ENCODE data around the gene PPP1R11.

Gene PPP1R11

GRCh38 chr6:30102970-30103871 is 36.2 kb downstream of the PPP1R11 start:
- Histone ChIP-seq H3K4me3 (ENCODE audit: insufficient read depth in 1 of 2, low read depth in 1 of 2, low read length in 2 of 2) (peak overlapping the region; percentile 22 to 76), H3K27me3 (ENCODE audit: control insufficient read depth in 1 of 2, insufficient read depth in 1 of 2, low read length in 2 of 2) (peaks cover 56 to 72% of the 10 kb centered on the region in 2 experiments), H3K4me1 (ENCODE audit: control insufficient read depth, insufficient read depth, low read depth, low read length) (peaks cover 24% of the 10 kb centered on the region), H3K36me3 (ENCODE audit: control insufficient read depth in 1 of 2, insufficient read depth in 2 of 2, low read depth in 1 of 2, low read length in 2 of 2) (no peaks in the 10 kb centered on the region), H4K8ac (ENCODE audit: low read length) (no peak overlapping the region), H3K14ac (ENCODE audit: low read length in 2 of 2) (no peak overlapping the region), H3K18ac (ENCODE audit: low read depth in 1 of 2, low read length in 2 of 2) (no peak overlapping the region), H3K23ac (ENCODE audit: low read length in 2 of 2) (no peak overlapping the region), H3K79me1 (replicated peaks; ENCODE audit: low read length, poor library complexity, severe bottlenecking) (no peaks in the 10 kb centered on the region), H2BK12ac (ENCODE audit: low read length in 2 of 2) (no peak overlapping the region), H3K9me3 (ENCODE audit: control insufficient read depth, low read length) (no peaks in the 10 kb centered on the region), H3K4ac (ENCODE audit: low read depth in 1 of 2, low read length in 2 of 2) (no peak overlapping the region), H3K27ac (ENCODE audit: low read length, poor library complexity, severe bottlenecking) (no peak overlapping the region), H2AFZ (ENCODE audit: low read depth, low read length) (peak overlapping the region; percentile 15), H2BK120ac (ENCODE audit: low read depth, low read length) (no peak overlapping the region), H3K9ac (ENCODE audit: low read length) (peak overlapping the region; percentile 86), H2AK5ac (ENCODE audit: low read length, severe bottlenecking) (no peak overlapping the region), H2BK15ac (ENCODE audit: low read depth, poor library complexity, severe bottlenecking) (no peak overlapping the region), H2BK5ac (ENCODE audit: low read depth, low read length, poor library complexity, severe bottlenecking) (no peak overlapping the region), H4K91ac (ENCODE audit: low read length) (no peak overlapping the region), H3K4me2 (ENCODE audit: low read length, poor library complexity, severe bottlenecking) (peak overlapping the region; percentile 71)
- WGBS = 6% methylated on average over 32 of the region's 36 CpGs
- peak; percentile 87 for DNase-seq

DNA sequence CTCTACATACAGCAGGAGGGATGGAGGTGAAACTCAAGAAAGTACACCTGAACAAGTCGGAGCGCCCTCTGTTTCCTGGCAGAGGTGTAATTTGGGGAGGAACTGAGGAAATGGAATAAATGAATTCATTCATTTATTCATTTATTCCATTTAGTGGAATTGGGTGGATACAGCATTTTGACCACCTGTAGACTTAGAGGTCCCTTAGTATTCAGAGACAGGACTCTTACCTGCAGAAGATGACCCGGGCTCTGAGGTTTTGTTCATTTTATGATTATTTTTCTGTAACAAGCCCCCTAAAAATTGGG is 36.8 kb downstream of the PPP1R11 start:
- Histone ChIP-seq H3K36me3 (ENCODE audit: control insufficient read depth in 1 of 2, insufficient read depth in 2 of 2, low read depth in 1 of 2, low read length in 2 of 2) (no peaks in the 10 kb centered on the region), H2BK5ac (ENCODE audit: low read depth, low read length, poor library complexity, severe bottlenecking) (no peak overlapping the region), H2AFZ (ENCODE audit: low read depth, low read length) (no peak overlapping the region), H2BK120ac (ENCODE audit: low read depth, low read length) (no peak overlapping the region), H3K79me1 (replicated peaks; ENCODE audit: low read length, poor library complexity, severe bottlenecking) (no peaks in the 10 kb centered on the region), H2BK12ac (ENCODE audit: low read length in 2 of 2) (no peak overlapping the region), H4K91ac (ENCODE audit: low read length) (no peak overlapping the region), H2AK5ac (ENCODE audit: low read length, severe bottlenecking) (no peak overlapping the region), H3K4me2 (ENCODE audit: low read length, poor library complexity, severe bottlenecking) (peak overlapping the region; percentile 71), H3K23ac (ENCODE audit: low read length in 2 of 2) (no peak overlapping the region), H3K4me3 (ENCODE audit: insufficient read depth in 1 of 2, low read depth in 1 of 2, low read length in 2 of 2) (peak overlapping the region in 1 of 2 experiments; percentile 76), H3K18ac (ENCODE audit: low read depth in 1 of 2, low read length in 2 of 2) (no peak overlapping the region), H3K4me1 (ENCODE audit: control insufficient read depth, insufficient read depth, low read depth, low read length) (peaks cover 24% of the 10 kb centered on the region), H3K14ac (ENCODE audit: low read length in 2 of 2) (no peak overlapping the region), H3K9ac (ENCODE audit: low read length) (peak overlapping the region; percentile 86), H3K27ac (ENCODE audit: low read length, poor library complexity, severe bottlenecking) (no peak overlapping the region), H3K27me3 (ENCODE audit: control insufficient read depth in 1 of 2, insufficient read depth in 1 of 2, low read length in 2 of 2) (peaks cover 56 to 70% of the 10 kb centered on the region in 2 experiments), H3K4ac (ENCODE audit: low read depth in 1 of 2, low read length in 2 of 2) (no peak overlapping the region), H3K9me3 (ENCODE audit: control insufficient read depth, low read length) (no peaks in the 10 kb centered on the region), H4K8ac (ENCODE audit: low read length) (no peak overlapping the region), H2BK15ac (ENCODE audit: low read depth, poor library complexity, severe bottlenecking) (no peak overlapping the region)
- no peak for DNase-seq
- no CpG with 5 or more reads among the region's 3 CpGs for WGBS

GRCh38 chr6:30104661-30105060 is 37.7 kb downstream of the PPP1R11 start:
- Histone ChIP-seq H3K79me1 (replicated peaks; ENCODE audit: low read length, poor library complexity, severe bottlenecking) (no peaks in the 10 kb centered on the region), H4K8ac (ENCODE audit: low read length) (no peak overlapping the region), H2BK5ac (ENCODE audit: low read depth, low read length, poor library complexity, severe bottlenecking) (no peak overlapping the region), H3K18ac (ENCODE audit: low read depth in 1 of 2, low read length in 2 of 2) (no peak overlapping the region), H3K4me2 (ENCODE audit: low read length, poor library complexity, severe bottlenecking) (no peak overlapping the region), H2BK15ac (ENCODE audit: low read depth, poor library complexity, severe bottlenecking) (no peak overlapping the region), H2AFZ (ENCODE audit: low read depth, low read length) (no peak overlapping the region), H3K14ac (ENCODE audit: low read length in 2 of 2) (no peak overlapping the region), H3K27me3 (ENCODE audit: control insufficient read depth in 1 of 2, insufficient read depth in 1 of 2, low read length in 2 of 2) (peaks cover 54 to 66% of the 10 kb centered on the region in 2 experiments), H3K9me3 (ENCODE audit: control insufficient read depth, low read length) (no peaks in the 10 kb centered on the region), H3K27ac (ENCODE audit: low read length, poor library complexity, severe bottlenecking) (no peak overlapping the region), H2BK120ac (ENCODE audit: low read depth, low read length) (no peak overlapping the region), H2BK12ac (ENCODE audit: low read length in 2 of 2) (no peak overlapping the region), H3K4me1 (ENCODE audit: control insufficient read depth, insufficient read depth, low read depth, low read length) (peaks cover 24% of the 10 kb centered on the region), H3K36me3 (ENCODE audit: control insufficient read depth in 1 of 2, insufficient read depth in 2 of 2, low read depth in 1 of 2, low read length in 2 of 2) (no peaks in the 10 kb centered on the region), H2AK5ac (ENCODE audit: low read length, severe bottlenecking) (no peak overlapping the region), H3K4ac (ENCODE audit: low read depth in 1 of 2, low read length in 2 of 2) (no peak overlapping the region), H4K91ac (ENCODE audit: low read length) (no peak overlapping the region), H3K23ac (ENCODE audit: low read length in 2 of 2) (no peak overlapping the region), H3K4me3 (ENCODE audit: insufficient read depth in 1 of 2, low read depth in 1 of 2, low read length in 2 of 2) (no peak overlapping the region), H3K9ac (ENCODE audit: low read length) (no peak overlapping the region)
- DNase-seq = no peak
- 33% methylated on average over 1 of the region's 2 CpGs for whole genome bisulfite sequencing

DNA sequence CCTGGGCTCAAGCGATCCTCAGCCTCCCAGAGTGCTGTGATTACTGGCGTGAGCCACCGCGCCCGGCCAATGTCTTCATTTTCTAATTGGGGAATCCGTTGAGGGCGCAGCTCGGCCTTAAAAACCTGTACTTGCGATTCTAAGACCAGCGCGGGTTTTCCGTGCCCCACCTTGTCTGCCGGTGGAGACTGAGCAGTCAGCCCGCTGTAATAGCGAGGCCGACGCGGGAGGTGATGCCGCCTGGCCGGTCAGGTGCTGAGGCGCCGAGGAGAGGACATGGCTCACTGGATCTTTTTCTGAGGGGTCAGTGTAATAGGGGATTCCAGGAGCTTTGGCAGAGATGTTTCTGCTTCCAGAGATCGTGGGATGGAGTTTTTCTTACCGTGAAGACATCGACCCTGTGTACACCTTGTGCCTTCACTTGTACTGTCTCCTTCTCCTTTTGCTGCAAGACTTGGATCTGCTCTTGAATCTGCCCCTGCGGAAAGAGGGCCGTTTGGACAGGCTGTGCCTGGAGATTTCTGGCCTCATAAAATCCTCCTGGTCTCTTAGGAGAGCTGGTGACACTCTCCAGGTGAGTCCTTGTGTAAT is 44.4 kb downstream of the PPP1R11 start:
- H2AK5ac ChIP-seq (ENCODE audit: low read length, severe bottlenecking) = no peak overlapping the region
- no peak overlapping the region for H2AFZ ChIP-seq (ENCODE audit: low read depth, low read length)

More for the DNA sequence above, 44.4 kb downstream of the PPP1R11 start:
- Histone ChIP-seq H3K9me3 (ENCODE audit: control insufficient read depth, low read length) (no peaks in the 10 kb centered on the region), H3K4me3 (ENCODE audit: insufficient read depth in 1 of 2, low read depth in 1 of 2, low read length in 2 of 2) (no peak overlapping the region), H4K8ac (ENCODE audit: low read length) (no peak overlapping the region), H3K36me3 (ENCODE audit: control insufficient read depth in 1 of 2, insufficient read depth in 2 of 2, low read depth in 1 of 2, low read length in 2 of 2) (no peaks in the 10 kb centered on the region), H3K4me1 (ENCODE audit: control insufficient read depth, insufficient read depth, low read depth, low read length) (peaks cover 2% of the 10 kb centered on the region), H3K79me1 (replicated peaks; ENCODE audit: low read length, poor library complexity, severe bottlenecking) (no peaks in the 10 kb centered on the region), H3K18ac (ENCODE audit: low read depth in 1 of 2, low read length in 2 of 2) (no peak overlapping the region), H3K14ac (ENCODE audit: low read length in 2 of 2) (no peak overlapping the region), H3K4me2 (ENCODE audit: low read length, poor library complexity, severe bottlenecking) (no peak overlapping the region), H4K91ac (ENCODE audit: low read length) (no peak overlapping the region), H3K27ac (ENCODE audit: low read length, poor library complexity, severe bottlenecking) (no peak overlapping the region), H3K27me3 (ENCODE audit: control insufficient read depth in 1 of 2, insufficient read depth in 1 of 2, low read length in 2 of 2) (peaks cover 49 to 63% of the 10 kb centered on the region in 2 experiments), H2BK15ac (ENCODE audit: low read depth, poor library complexity, severe bottlenecking) (no peak overlapping the region), H3K4ac (ENCODE audit: low read depth in 1 of 2, low read length in 2 of 2) (no peak overlapping the region), H2BK120ac (ENCODE audit: low read depth, low read length) (no peak overlapping the region), H2BK5ac (ENCODE audit: low read depth, low read length, poor library complexity, severe bottlenecking) (no peak overlapping the region), H3K9ac (ENCODE audit: low read length) (no peak overlapping the region), H3K23ac (ENCODE audit: low read length in 2 of 2) (no peak overlapping the region), H2BK12ac (ENCODE audit: low read length in 2 of 2) (no peak overlapping the region)
- no peak for DNase-seq
- WGBS = 84% methylated on average over 27 of the region's 27 CpGs
